HepG2 (cell line): Measurements from ENCODE around the gene SLC22A31. TPM values are rescaled to one million over a fixed set of nuclear protein-coding genes. Genes with fewer than 3 reads are reported as not detected.
A peak's percentile ranks its signal among the peaks of the same experiment; 100 is the strongest.

Source experiments
- ATAC-seq: fragments of 200-7000 bp; cut with Tn5 transposase; 3 replicates; pipeline ENCODE4 v1.9.1; 2020; ENCODE audit warnings: mild to moderate bottlenecking, moderate library complexity
- BruUV-seq: library from RNA; stranded (reverse); fragments of 400-500 nt; replicated peaks from 2 replicates; lab custom pipeline; 2021; lab: Mats Ljungman, UMichigan
- CTCF ChIA-PET: fragments of 300-600 bp; formaldehyde crosslinking; extraction: SDS; loops from one replicate; lab custom pipeline; 2021; ENCODE audit warnings: low total read pairs, inconsistent platforms, low intra/inter-chr PET ratio; lab: Yijun Ruan, JAX
- POLR2A ChIA-PET: fragments of 350-600 bp; sonication (Branson Sonifier 250); formaldehyde crosslinking; loops from one replicate; lab custom pipeline; 2020; ENCODE audit warnings: antibody characterized with exemption, inconsistent platforms; lab: Yijun Ruan, JAX
- DNase-seq: peaks from one replicate; pipeline ENCODE4 v3.0.0-alpha.2; 2015; ENCODE audit warnings: low spot score
- FAIRE-seq: peaks from 3 replicates; lab custom pipeline; 2011; peaks lifted over from hg19 to GRCh38; lab: Jason Lieb, UNC
- H2AFZ ChIP-seq: one replicate; pipeline ENCODE4 v1.6.1; 2011; ENCODE audit warnings: low read length, inconsistent platforms
- H3K27ac ChIP-seq: fragments of 300-600 bp; 3 replicates; pipeline ENCODE4 v1.8.0; 2011; ENCODE audit warnings: mixed run types, mild to moderate bottlenecking, mixed read lengths, low read length, inconsistent platforms; ENCODE audit not compliant: insufficient read depth; ENCODE audit errors: extremely low read length
- H3K27me3 ChIP-seq, 2 experiments: fragments of 200-600 bp in 1 of 2; 2 replicates in 1 of 2; 3 replicates in 1 of 2; pipeline versions ENCODE4 v1.6.0 to v1.8.0; 2011; ENCODE audit warnings: low read length in 2 of 2, mild to moderate bottlenecking in 2 of 2, moderate library complexity in 2 of 2, inconsistent platforms in 1 of 2; ENCODE audit not compliant: insufficient read depth in 2 of 2, control insufficient read depth in 1 of 2
- H3K36me3 ChIP-seq, 2 experiments: fragments of 200-600 bp in 1 of 2; replicated peaks in 1 of 2; 2 replicates in 1 of 2; 3 replicates in 1 of 2; pipeline versions ENCODE4 v1.5.1 to v1.8.0; 2011; ENCODE audit warnings: low read length in 2 of 2, inconsistent platforms in 1 of 2; ENCODE audit not compliant: insufficient read depth in 2 of 2, control insufficient read depth in 1 of 2
- H3K4me1 ChIP-seq: 2 replicates; pipeline ENCODE4 v1.5.1; 2012; ENCODE audit warnings: low read length, inconsistent platforms; ENCODE audit not compliant: insufficient read depth
- H3K4me2 ChIP-seq: 2 replicates; pipeline ENCODE4 v1.6.0; 2011; ENCODE audit warnings: low read depth, low read length, inconsistent platforms
- H3K4me3 ChIP-seq, 3 experiments: fragments of 200-600 bp in 1 of 3; sonication (generic), shearing (Covaris generic) in 1 of 3; replicated peaks in 1 of 3; 2 replicates each; pipeline ENCODE4 v1.5.1; 2011 to 2016; ENCODE audit warnings: low read length in 3 of 3, inconsistent platforms in 2 of 3, low read depth in 2 of 3, mild to moderate bottlenecking in 2 of 3, control low read depth in 1 of 3, mixed read lengths in 1 of 3; ENCODE audit not compliant: insufficient read depth in 1 of 3
- H3K79me2 ChIP-seq: one replicate; pipeline ENCODE4 v1.6.1; 2011; ENCODE audit warnings: low read length, inconsistent platforms; ENCODE audit not compliant: insufficient read depth
- H3K9ac ChIP-seq: 2 replicates; pipeline ENCODE4 v1.6.0; 2011; ENCODE audit warnings: mild to moderate bottlenecking, low read depth, low read length, inconsistent platforms; ENCODE audit not compliant: insufficient read depth
- H3K9me3 ChIP-seq: 2 replicates; pipeline ENCODE4 v1.5.1; 2012; ENCODE audit warnings: mild to moderate bottlenecking, low read length
- H4K20me1 ChIP-seq: 2 replicates; pipeline ENCODE4 v1.6.0; 2011; ENCODE audit warnings: inconsistent platforms, mild to moderate bottlenecking, low read length, moderate library complexity; ENCODE audit not compliant: insufficient read depth
- AGO1 ChIP-seq: fragments of 200-400 bp; formaldehyde crosslinking; IDR thresholded peaks from 2 replicates; pipeline ENCODE4 v1.6.1; 2017; ENCODE audit warnings: mild to moderate bottlenecking, low read depth, low read length, moderate library complexity; ENCODE audit not compliant: poor library complexity, severe bottlenecking
- EZH2 ChIP-seq: conservative IDR thresholded peaks from 2 replicates; pipeline ENCODE4 v1.6.1; 2012; ENCODE audit warnings: mild to moderate bottlenecking, low read depth, low read length, moderate library complexity
- HDAC6 ChIP-seq: fragments of 200-600 bp; sonication (generic); IDR thresholded peaks from 2 replicates; pipeline ENCODE4 v1.7.0; 2017; ENCODE audit warnings: mild to moderate bottlenecking, antibody characterized with exemption, low read length, low read depth
- KLF6 ChIP-seq: IDR thresholded peaks from 2 replicates; pipeline ENCODE4 v1.8.0; 2016; ENCODE audit warnings: missing biosample characterization, missing genetic modification reagents
- SPEN ChIP-seq: sonication (generic); formaldehyde crosslinking; IDR thresholded peaks from 2 replicates; pipeline ENCODE4 v1.5.1; 2020; ENCODE audit warnings: low read depth, mild to moderate bottlenecking, missing genetic modification reagents
- ZFY ChIP-seq: sonication (generic); formaldehyde crosslinking; IDR thresholded peaks from 2 replicates; pipeline ENCODE4 v1.4.0; 2020; ENCODE audit warnings: missing genetic modification reagents
- WGBS: methylation state at CpG from one replicate; pipeline ENCODE4 v1.1.6; 2017; ENCODE audit warnings: low lambda C conversion rate; 5-methylcytosine and 5-hydroxymethylcytosine counted together
- in situ Hi-C: cut with HindIII; loops from 2 replicates; pipeline ENCODE4 v1.10.0; 2017; ENCODE audit warnings: low pct_unique_long_range_greater_than_20kb; ENCODE audit not compliant: extremely low pct_ligation_motif_present
- intact Hi-C: fragments of 100-400 bp; cut with micrococcal nuclease; formaldehyde crosslinking; loops from one replicate; pipeline ENCODE4 v1.10.0; 2022; ENCODE audit not compliant: unreplicated experiment
- polyA plus RNA-seq, 8 experiments: library from polyadenylated mRNA; depleted of rRNA in 3 of 8; stranded (reverse) in 7 of 8; unstranded in 1 of 8; fragments of >200 nt; fragmentation: Illumina TruSeq in 4 of 8; extraction: Trizol in 4 of 8; gene quantifications; 2 replicates each; pipeline versions ENCODE4 v1.2.1 to v1.2.3, GENCODE V29; 2011 to 2016; ENCODE audit warnings: low read depth in 4 of 8, missing spikeins in 1 of 8, mixed read lengths in 1 of 8; ENCODE audit not compliant: insufficient read depth in 1 of 8
- total RNA-seq, 5 experiments: library from RNA; depleted of rRNA; stranded (reverse); fragments of >200 nt; fragmentation: Illumina TruSeq; extraction: Trizol; gene quantifications; 2 replicates each; pipeline ENCODE4 v1.2.3, GENCODE V29; 2016; ENCODE audit warnings: low read depth in 1 of 5
- TF ChIP-seq, protein P1 (sequence below): sonication (generic); formaldehyde crosslinking; IDR thresholded peaks from 2 replicates; pipeline ENCODE4 v1.4.0; 2020; ENCODE audit warnings: missing genetic modification reagents
- TF ChIP-seq, protein P2 (sequence below): sonication (generic); formaldehyde crosslinking; IDR thresholded peaks from 2 replicates; pipeline ENCODE4 v1.4.0; 2020; ENCODE audit warnings: missing genetic modification reagents, borderline replicate concordance

Gene SLC22A31
- total and polyA plus RNA-seq, 2 of the 13 experiments (the other 11 are each of a cell fraction or from before 2014, with no cell fraction given) = 67.3 to 83.3 TPM

DNA sequence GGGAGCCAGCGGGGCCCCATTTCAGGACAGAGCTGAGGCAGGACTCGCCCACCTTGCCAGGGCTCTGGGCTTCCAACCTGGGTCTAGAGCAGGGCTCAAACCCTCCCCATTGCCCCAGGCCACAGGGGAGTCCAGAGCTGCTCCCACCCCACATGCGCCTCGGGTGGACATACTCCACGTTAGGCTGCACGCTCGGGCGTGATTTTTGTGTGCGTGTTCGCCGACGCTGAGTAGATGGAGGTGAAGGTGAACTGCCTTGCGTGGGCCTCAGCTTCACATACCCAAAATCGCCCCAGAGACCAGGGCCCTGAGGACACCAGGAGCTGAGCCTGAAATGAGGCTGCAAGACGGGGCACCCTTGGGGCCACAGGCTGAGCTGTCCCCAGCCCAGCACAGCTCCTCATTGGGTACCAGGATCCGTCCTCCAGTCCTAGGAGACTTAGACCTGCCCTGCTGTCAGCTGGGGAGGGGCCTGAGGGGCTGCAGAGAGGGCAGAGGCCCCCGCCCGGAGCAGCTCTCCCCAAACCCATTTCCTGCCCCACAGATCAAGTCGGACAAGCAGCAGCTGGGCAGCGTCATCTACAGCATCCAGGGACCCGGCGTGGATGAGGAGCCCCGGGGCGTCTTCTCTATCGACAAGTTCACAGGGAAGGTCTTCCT, 20.6 kb downstream of the SLC22A31 start:
- Histone ChIP-seq H3K4me1 (peaks cover 32% of the 10 kb centered on the region), H3K27ac (no peak overlapping the region), H3K9ac (no peak overlapping the region), H2AFZ (no peak overlapping the region), H3K4me3 (no peak overlapping the region), H3K9me3 (no peaks in the 10 kb centered on the region)
- in situ Hi-C loops = no loop called here
- peak; percentile 4 for TF ChIP-seq AGO1
- no peak for TF ChIP-seq HDAC6
- TF ChIP-seq, all 625 proteins: peak for 1
- ChIA-PET CTCF (no interaction called here), POLR2A (no interaction called here)
- ATAC-seq = no peak
- 40% methylated on average over 14 of the region's 25 CpGs for WGBS
- no peak for FAIRE-seq
- BruUV-seq = no TSS peak
- no peak overlapping the region for H3K4me2 ChIP-seq
- H3K79me2 ChIP-seq = no peaks in the 10 kb centered on the region
- no peaks in the 10 kb centered on the region; the same call in 1 of the 2 replicates for H4K20me1 ChIP-seq
- no peak for DNase-seq
- H3K27me3 ChIP-seq = peaks cover 51 to 83% of the 10 kb centered on the region in 2 experiments
- no peaks in the 10 kb centered on the region for H3K36me3 ChIP-seq
- intact Hi-C loops = no loop called here

DNA sequence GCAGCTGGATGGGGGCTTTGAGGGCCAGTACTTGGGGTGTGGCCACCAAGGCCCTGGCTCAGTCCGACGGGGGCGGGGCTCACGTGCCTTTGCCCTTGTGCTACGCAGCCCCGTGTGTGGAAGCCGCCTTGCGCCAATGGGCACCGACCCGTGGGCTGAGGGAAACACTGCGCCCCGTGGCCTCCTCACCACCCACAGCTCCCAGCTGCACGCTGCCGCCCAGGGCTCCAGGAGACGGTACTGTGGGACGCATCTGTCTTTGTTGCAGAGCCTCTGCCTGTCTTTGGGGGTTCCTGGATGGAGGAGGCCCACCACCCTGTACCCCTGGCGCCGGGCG, 21.2 kb downstream of the SLC22A31 start:
- ATAC-seq = no peak
- 33% methylated on average over 13 of the region's 19 CpGs for WGBS
- no peak overlapping the region for H2AFZ ChIP-seq
- no peak overlapping the region for H3K27ac ChIP-seq
- H3K9me3 ChIP-seq = no peaks in the 10 kb centered on the region
- no peak overlapping the region for H3K4me2 ChIP-seq
- H4K20me1 ChIP-seq = peaks cover 4% of the 10 kb centered on the region; the same call in 1 of the 2 replicates
- H3K27me3 ChIP-seq = peaks cover 57 to 83% of the 10 kb centered on the region in 2 experiments
- H3K79me2 ChIP-seq = no peaks in the 10 kb centered on the region
- ChIA-PET POLR2A (no interaction called here), CTCF (no interaction called here)
- intact Hi-C loops (no loop called here), in situ Hi-C loops (no loop called here)
- no peak overlapping the region for H3K4me3 ChIP-seq
- no TSS peak for BruUV-seq
- H3K36me3 ChIP-seq = no peaks in the 10 kb centered on the region
- no peak for DNase-seq
- H3K9ac ChIP-seq = no peak overlapping the region
- peaks cover 32% of the 10 kb centered on the region for H3K4me1 ChIP-seq
- FAIRE-seq = no peak
- no peak for TF ChIP-seq SPEN (CRISPR knock-in tag)
- TF ChIP-seq, protein P1, sequence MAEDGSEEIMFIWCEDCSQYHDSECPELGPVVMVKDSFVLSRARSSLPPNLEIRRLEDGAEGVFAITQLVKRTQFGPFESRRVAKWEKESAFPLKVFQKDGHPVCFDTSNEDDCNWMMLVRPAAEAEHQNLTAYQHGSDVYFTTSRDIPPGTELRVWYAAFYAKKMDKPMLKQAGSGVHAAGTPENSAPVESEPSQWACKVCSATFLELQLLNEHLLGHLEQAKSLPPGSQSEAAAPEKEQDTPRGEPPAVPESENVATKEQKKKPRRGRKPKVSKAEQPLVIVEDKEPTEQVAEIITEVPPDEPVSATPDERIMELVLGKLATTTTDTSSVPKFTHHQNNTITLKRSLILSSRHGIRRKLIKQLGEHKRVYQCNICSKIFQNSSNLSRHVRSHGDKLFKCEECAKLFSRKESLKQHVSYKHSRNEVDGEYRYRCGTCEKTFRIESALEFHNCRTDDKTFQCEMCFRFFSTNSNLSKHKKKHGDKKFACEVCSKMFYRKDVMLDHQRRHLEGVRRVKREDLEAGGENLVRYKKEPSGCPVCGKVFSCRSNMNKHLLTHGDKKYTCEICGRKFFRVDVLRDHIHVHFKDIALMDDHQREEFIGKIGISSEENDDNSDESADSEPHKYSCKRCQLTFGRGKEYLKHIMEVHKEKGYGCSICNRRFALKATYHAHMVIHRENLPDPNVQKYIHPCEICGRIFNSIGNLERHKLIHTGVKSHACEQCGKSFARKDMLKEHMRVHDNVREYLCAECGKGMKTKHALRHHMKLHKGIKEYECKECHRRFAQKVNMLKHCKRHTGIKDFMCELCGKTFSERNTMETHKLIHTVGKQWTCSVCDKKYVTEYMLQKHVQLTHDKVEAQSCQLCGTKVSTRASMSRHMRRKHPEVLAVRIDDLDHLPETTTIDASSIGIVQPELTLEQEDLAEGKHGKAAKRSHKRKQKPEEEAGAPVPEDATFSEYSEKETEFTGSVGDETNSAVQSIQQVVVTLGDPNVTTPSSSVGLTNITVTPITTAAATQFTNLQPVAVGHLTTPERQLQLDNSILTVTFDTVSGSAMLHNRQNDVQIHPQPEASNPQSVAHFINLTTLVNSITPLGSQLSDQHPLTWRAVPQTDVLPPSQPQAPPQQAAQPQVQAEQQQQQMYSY (CRISPR knock-in tag) = no peak
- no peak for TF ChIP-seq ZFY
- TF ChIP-seq KLF6 (CRISPR knock-in tag) = no peak
- TF ChIP-seq, protein P2, sequence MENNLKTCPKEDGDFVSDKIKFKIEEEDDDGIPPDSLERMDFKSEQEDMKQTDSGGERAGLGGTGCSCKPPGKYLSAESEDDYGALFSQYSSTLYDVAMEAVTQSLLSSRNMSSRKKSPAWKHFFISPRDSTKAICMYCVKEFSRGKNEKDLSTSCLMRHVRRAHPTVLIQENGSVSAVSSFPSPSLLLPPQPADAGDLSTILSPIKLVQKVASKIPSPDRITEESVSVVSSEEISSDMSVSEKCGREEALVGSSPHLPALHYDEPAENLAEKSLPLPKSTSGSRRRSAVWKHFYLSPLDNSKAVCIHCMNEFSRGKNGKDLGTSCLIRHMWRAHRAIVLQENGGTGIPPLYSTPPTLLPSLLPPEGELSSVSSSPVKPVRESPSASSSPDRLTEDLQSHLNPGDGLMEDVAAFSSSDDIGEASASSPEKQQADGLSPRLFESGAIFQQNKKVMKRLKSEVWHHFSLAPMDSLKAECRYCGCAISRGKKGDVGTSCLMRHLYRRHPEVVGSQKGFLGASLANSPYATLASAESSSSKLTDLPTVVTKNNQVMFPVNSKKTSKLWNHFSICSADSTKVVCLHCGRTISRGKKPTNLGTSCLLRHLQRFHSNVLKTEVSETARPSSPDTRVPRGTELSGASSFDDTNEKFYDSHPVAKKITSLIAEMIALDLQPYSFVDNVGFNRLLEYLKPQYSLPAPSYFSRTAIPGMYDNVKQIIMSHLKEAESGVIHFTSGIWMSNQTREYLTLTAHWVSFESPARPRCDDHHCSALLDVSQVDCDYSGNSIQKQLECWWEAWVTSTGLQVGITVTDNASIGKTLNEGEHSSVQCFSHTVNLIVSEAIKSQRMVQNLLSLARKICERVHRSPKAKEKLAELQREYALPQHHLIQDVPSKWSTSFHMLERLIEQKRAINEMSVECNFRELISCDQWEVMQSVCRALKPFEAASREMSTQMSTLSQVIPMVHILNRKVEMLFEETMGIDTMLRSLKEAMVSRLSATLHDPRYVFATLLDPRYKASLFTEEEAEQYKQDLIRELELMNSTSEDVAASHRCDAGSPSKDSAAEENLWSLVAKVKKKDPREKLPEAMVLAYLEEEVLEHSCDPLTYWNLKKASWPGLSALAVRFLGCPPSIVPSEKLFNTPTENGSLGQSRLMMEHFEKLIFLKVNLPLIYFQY (CRISPR knock-in tag) = no peak
- TF ChIP-seq EZH2 = peak; percentile 94
